CD4-positive, CD25-positive, alpha-beta regulatory T cell (primary cell): ENCODE measurements around the gene CREBL2. TPM values are rescaled to one million over a fixed set of nuclear protein-coding genes. Genes with fewer than 3 reads are reported as not detected.

ENCODE experiments used
- ATAC-seq, 2 donors: fragments of 150-1000 bp; cut with Tn5 transposase; one replicate each; pipeline ENCODE4 v1.10.0; 2021; ENCODE audit warnings: low read depth in 2 of 2, moderate number of reproducible peaks in 2 of 2, moderate library complexity in 1 of 2
- DNase-seq, 3 donors: peaks; one replicate each; pipeline versions ENCODE4 v3.0.0 to v3.0.0-alpha.2; 2012 to 2022; ENCODE audit warnings: mixed read lengths in 1 of 3
- H3K27ac ChIP-seq: one replicate; pipeline ENCODE4 v1.7.0; 2013; ENCODE audit warnings: mild to moderate bottlenecking, low read length; ENCODE audit not compliant: insufficient read depth, poor library complexity, severe bottlenecking
- H3K27me3 ChIP-seq: one replicate; pipeline ENCODE4 v1.7.0; 2013; ENCODE audit warnings: low read length; ENCODE audit not compliant: control insufficient read depth, insufficient read depth
- H3K36me3 ChIP-seq: one replicate; pipeline ENCODE4 v1.7.0; 2013; ENCODE audit warnings: mild to moderate bottlenecking, low read length, moderate library complexity; ENCODE audit not compliant: control insufficient read depth, insufficient read depth
- H3K4me1 ChIP-seq: 2 replicates; pipeline ENCODE4 v1.7.0; 2013; ENCODE audit warnings: mild to moderate bottlenecking, low read length; ENCODE audit not compliant: insufficient read depth, control insufficient read depth, poor library complexity, severe bottlenecking
- H3K4me3 ChIP-seq: one replicate; pipeline ENCODE4 v1.7.0; 2013; ENCODE audit warnings: low read depth, mild to moderate bottlenecking, low read length, moderate library complexity
- H3K9me3 ChIP-seq, 2 experiments: 1 replicate in 1 of 2; 2 replicates in 1 of 2; pipeline ENCODE4 v1.7.0; 2013; ENCODE audit warnings: low read length in 2 of 2, mild to moderate bottlenecking in 1 of 2, moderate library complexity in 1 of 2; ENCODE audit not compliant: control insufficient read depth in 2 of 2
- H3K27ac Mint-ChIP-seq, 3 donors: one replicate each; pipeline ENCODE4 v1.8.0; 2020 to 2022; ENCODE audit warnings: mild to moderate bottlenecking in 3 of 3, mixed read lengths in 3 of 3, moderate library complexity in 2 of 3
- H3K27me3 Mint-ChIP-seq: one replicate; pipeline ENCODE4 v1.8.0; 2022; ENCODE audit warnings: mild to moderate bottlenecking, mixed read lengths
- H3K36me3 Mint-ChIP-seq: one replicate; pipeline ENCODE4 v1.8.0; 2020; ENCODE audit warnings: mixed read lengths
- H3K4me1 Mint-ChIP-seq, 4 donors: one replicate each; pipeline ENCODE4 v1.8.0; 2020 to 2022; ENCODE audit warnings: mixed read lengths in 4 of 4, mild to moderate bottlenecking in 1 of 4
- H3K4me3 Mint-ChIP-seq, 4 donors: one replicate each; pipeline ENCODE4 v1.8.0; 2020 to 2022; ENCODE audit warnings: mild to moderate bottlenecking in 4 of 4, mixed read lengths in 4 of 4, moderate library complexity in 3 of 4
- H3K9me3 Mint-ChIP-seq, 7 donors: one replicate each; pipeline ENCODE4 v1.8.0; 2020 to 2022; ENCODE audit warnings: mixed read lengths in 7 of 7, mild to moderate bottlenecking in 3 of 7, moderate library complexity in 2 of 7
- polyA plus RNA-seq, 4 donors: library from polyadenylated mRNA; unstranded; fragments of 300-500 nt; fragmentation: Illumina TruSeq; gene quantifications; one replicate each; pipeline ENCODE4 v1.2.3, GENCODE V29; 2021
- total RNA-seq: library from RNA; stranded (reverse); gene quantifications from one replicate; pipeline ENCODE4 v1.2.3, GENCODE V29; 2022

Gene CREBL2
- total and polyA plus RNA-seq, 5 donors from 2014 or later, result 27.5 to 73.4 (median 66.2) TPM

GRCh38 chr12:12691549-12691948, 79.9 kb downstream of the CREBL2 start:
- Histone ChIP-seq H3K27me3 (no peaks in the 10 kb centered on the region), H3K4me3 (no peak overlapping the region), H3K27ac (no peak overlapping the region), H3K9me3 (no peaks in the 10 kb centered on the region), H3K36me3 (no peaks in the 10 kb centered on the region), H3K4me1 (peaks cover 22% of the 10 kb centered on the region)
- Mint-ChIP-seq H3K9me3 (no peaks in the 10 kb centered on the region), H3K27me3 (no peaks in the 10 kb centered on the region), H3K4me3 (peak overlapping the region in 1 of 4 donors; percentile 4), H3K4me1 (peaks cover 24 to 41% (median 31%) of the 10 kb centered on the region in 4 donors), H3K36me3 (peaks cover 14% of the 10 kb centered on the region), H3K27ac (peak overlapping the region in 1 of 3 donors; percentile 3)
- no peak for DNase-seq
- ATAC-seq, result no peak

- Histone ChIP-seq H3K27ac (peak overlapping the region; percentile 45), H3K27me3 (no peaks in the 10 kb centered on the region), H3K36me3 (no peaks in the 10 kb centered on the region), H3K4me1 (peaks cover 37% of the 10 kb centered on the region), H3K9me3 (no peaks in the 10 kb centered on the region), H3K4me3 (no peak overlapping the region)
- DNase-seq, result peak in 1 of 3 donors; percentile 33
- H3K4me1 Mint-ChIP-seq, result peaks cover 37 to 58% (median 44%) of the 10 kb centered on the region in 4 donors
- no peaks in the 10 kb centered on the region for H3K9me3 Mint-ChIP-seq
- peak overlapping the region in 1 of 3 donors; percentile 18 for H3K27ac Mint-ChIP-seq
- H3K36me3 Mint-ChIP-seq, result peaks cover 7% of the 10 kb centered on the region
- peak overlapping the region in 2 of 4 donors; percentile 82 to 86 for H3K4me3 Mint-ChIP-seq
- H3K27me3 Mint-ChIP-seq, result no peaks in the 10 kb centered on the region
- ATAC-seq, result no peak
These were observed 81.5 kb downstream of the CREBL2 start for GRCh38 chr12:12693111-12693671.

Other genes with a start within 250 kb of the CREBL2 start
- gene DUSP16, start 49.0 kb upstream of the CREBL2 start, total RNA-seq, result 108 TPM
- gene DUSP16, start 49.0 kb upstream of the CREBL2 start, polyA plus RNA-seq, result 10 to 100 TPM; 29.4 to 40.7 (median 30.2) TPM
- 5.8 TPM for gene GPR19, start 84.3 kb downstream of the CREBL2 start, total RNA-seq
- gene GPR19, start 84.3 kb downstream of the CREBL2 start, polyA plus RNA-seq, result 1 to 10 TPM; 3.5 to 6.1 (median 4.0) TPM
- 391 TPM for gene CDKN1B, start 105.5 kb downstream of the CREBL2 start, total RNA-seq
- 10 to 100 TPM; 13.4 to 41.7 (median 21.1) TPM for gene CDKN1B, start 105.5 kb downstream of the CREBL2 start, polyA plus RNA-seq
- gene APOLD1, start 173.8 kb downstream of the CREBL2 start, total RNA-seq, result 3.9 TPM
- gene APOLD1, start 173.8 kb downstream of the CREBL2 start, polyA plus RNA-seq, result 1 to 10 TPM; 1.9 to 3.1 (median 2.7) TPM
- 117 TPM for gene DDX47, start 201.5 kb downstream of the CREBL2 start, total RNA-seq
- 10 to 100 TPM; 63.2 to 83.9 (median 72.0) TPM for gene DDX47, start 201.5 kb downstream of the CREBL2 start, polyA plus RNA-seq